Sigmoid colon (tissue), 4 donors: ENCODE measurements around the gene CTNNA2.

ENCODE experiments used
- CTCF ChIP-seq, 4 experiments: fragments of 450-650 bp in 3 of 4; fragments of 200-600 bp in 1 of 4; IDR thresholded peaks; one replicate each; pipeline ENCODE4 v1.5.1; 2016 to 2019; ENCODE audit warnings: antibody characterized with exemption in 4 of 4, mild to moderate bottlenecking in 3 of 4, moderate library complexity in 2 of 4
- POLR2AphosphoS5 ChIP-seq, 4 donors: sonication (generic); formaldehyde crosslinking; IDR thresholded peaks; one replicate each; pipeline ENCODE4 v1.6.1; 2017; ENCODE audit warnings: antibody characterized with exemption in 4 of 4

GRCh38 chr2:80303909-80304837, 791.3 kb downstream of the CTNNA2 start, which contains the start of gene LRRTM1:
- TF ChIP-seq POLR2AphosphoS5 (IDR thresholded peaks at IDR 0.05): no peak
- no peak for TF ChIP-seq CTCF (IDR thresholded peaks at IDR 0.05)
